SKM-1 treated with dmso at 0.1 percent for 144 hours (cell line): ENCODE data around the gene GPC6.
"Not testable (repeated sequence)": the region's sequence is repeated elsewhere in the genome, so short reads cannot be mapped to it uniquely, and the experiment has no call there.

Experiments used
- DNase-seq: peaks from one replicate; lab custom pipeline; 2025; ENCODE audit not compliant: unreplicated experiment; lab: John Stamatoyannopoulos, UW

Gene GPC6

GRCh38 chr13:93226623-93227279 lies at the start of gene GPC6:
TSS of gene GPC6 (plus strand) at chr13:93226807.
- peak; percentile 83 for DNase-seq

- no peak for DNase-seq
These were observed 46.1 kb upstream of the GPC6 start for GRCh38 chr13:93180356-93180969.

GRCh38 chr13:93182406-93182805 lies 44.2 kb upstream of the GPC6 start:
- no peak for DNase-seq

GRCh38 chr13:93183302-93183701 lies 43.3 kb upstream of the GPC6 start:
- DNase-seq: no peak

GRCh38 chr13:93190006-93190405 lies 36.6 kb upstream of the GPC6 start:
- DNase-seq: no peak

GRCh38 chr13:93193682-93194081 lies 32.9 kb upstream of the GPC6 start:
- DNase-seq: no peak

GRCh38 chr13:93199856-93200255 lies 26.8 kb upstream of the GPC6 start:
- no peak for DNase-seq

GRCh38 chr13:93200626-93201025 lies 26.0 kb upstream of the GPC6 start:
- DNase-seq: no peak

- no peak for DNase-seq
These were observed 24.5 kb upstream of the GPC6 start for GRCh38 chr13:93201992-93202558.

- DNase-seq: not testable (repeated sequence)
These were observed 19.7 kb upstream of the GPC6 start for GRCh38 chr13:93206778-93207392.

GRCh38 chr13:93216122-93216521 lies 10.5 kb upstream of the GPC6 start:
- DNase-seq: no peak

- DNase-seq: no peak
These were observed 8.8 kb upstream of the GPC6 start for GRCh38 chr13:93217721-93218261.

GRCh38 chr13:93218583-93218982 lies 8.0 kb upstream of the GPC6 start:
- DNase-seq: no peak

GRCh38 chr13:93220073-93220472 lies 6.5 kb upstream of the GPC6 start:
- DNase-seq: no peak

GRCh38 chr13:93222976-93223375 lies 3.6 kb upstream of the GPC6 start:
- no peak for DNase-seq

- no peak for DNase-seq
These were observed 2.1 kb upstream of the GPC6 start for GRCh38 chr13:93224535-93224934.

GRCh38 chr13:93225610-93226009 lies 997 bp upstream of the GPC6 start:
- no peak for DNase-seq

- DNase-seq: no peak
These were observed 463 bp upstream of the GPC6 start for GRCh38 chr13:93226065-93226622.

GRCh38 chr13:93227280-93227877 lies 772 bp downstream of the GPC6 start:
- DNase-seq: no peak

- DNase-seq: peak; percentile 72
These were observed 1.5 kb downstream of the GPC6 start for GRCh38 chr13:93227878-93228642.

- no peak for DNase-seq
These were observed 2.0 kb downstream of the GPC6 start for GRCh38 chr13:93228643-93228937.
